ENCODE data around the gene DHRS12.

DHRS12 gene

GRCh38 chr13:51747438-51748434 is 56.2 kb downstream of the DHRS12 start:
- no peak for DNase-seq

- no peak for DNase-seq
These were observed 57.2 kb downstream of the DHRS12 start for GRCh38 chr13:51746802-51747201.

- DNase-seq: no peak
These were observed 58.7 kb downstream of the DHRS12 start for GRCh38 chr13:51745243-51745642.

- no peak for DNase-seq
These were observed 61.4 kb downstream of the DHRS12 start for GRCh38 chr13:51742611-51743010.

GRCh38 chr13:51742031-51742430 is 61.9 kb downstream of the DHRS12 start:
- no peak for DNase-seq

- DNase-seq: no peak
These were observed 63.3 kb downstream of the DHRS12 start for GRCh38 chr13:51740698-51741097.

GRCh38 chr13:51739027-51739764 is 64.8 kb downstream of the DHRS12 start:
- no peak for DNase-seq

GRCh38 chr13:51738226-51738905 is 65.6 kb downstream of the DHRS12 start:
- DNase-seq: no peak

GRCh38 chr13:51737609-51738008 is 66.4 kb downstream of the DHRS12 start:
- no peak for DNase-seq

- DNase-seq: no peak
These were observed 69.2 kb downstream of the DHRS12 start for GRCh38 chr13:51734786-51735185.

GRCh38 chr13:51733374-51734298 is 70.3 kb downstream of the DHRS12 start:
- no peak for DNase-seq

- DNase-seq: no peak
These were observed 72.2 kb downstream of the DHRS12 start for GRCh38 chr13:51731759-51732158.

GRCh38 chr13:51730927-51731326 is 73.0 kb downstream of the DHRS12 start:
- DNase-seq: no peak

GRCh38 chr13:51729866-51730553 is 74.0 kb downstream of the DHRS12 start:
- DNase-seq: peak; percentile 21

GRCh38 chr13:51728972-51729371 is 75.0 kb downstream of the DHRS12 start:
- DNase-seq: no peak

GRCh38 chr13:51728275-51728673 is 75.7 kb downstream of the DHRS12 start:
- DNase-seq: no peak

GRCh38 chr13:51727634-51728274 is 76.2 kb downstream of the DHRS12 start:
- no peak for DNase-seq

GRCh38 chr13:51726446-51727193 is 77.3 kb downstream of the DHRS12 start:
- no peak for DNase-seq

GRCh38 chr13:51724721-51725120 is 79.2 kb downstream of the DHRS12 start:
- no peak for DNase-seq

GRCh38 chr13:51723529-51723928 is 80.4 kb downstream of the DHRS12 start:
- no peak for DNase-seq
